Fibroblast of skin of abdomen (primary cell): ENCODE data around the gene TRIM63.

ENCODE experiments used
- DNase-seq: peaks from one replicate; pipeline ENCODE4 v3.0.0-alpha.2; 2013

The TRIM63 gene

GRCh38 chr1:26084091-26084561 is 16.7 kb upstream of the TRIM63 start:
- no peak for DNase-seq

DNA sequence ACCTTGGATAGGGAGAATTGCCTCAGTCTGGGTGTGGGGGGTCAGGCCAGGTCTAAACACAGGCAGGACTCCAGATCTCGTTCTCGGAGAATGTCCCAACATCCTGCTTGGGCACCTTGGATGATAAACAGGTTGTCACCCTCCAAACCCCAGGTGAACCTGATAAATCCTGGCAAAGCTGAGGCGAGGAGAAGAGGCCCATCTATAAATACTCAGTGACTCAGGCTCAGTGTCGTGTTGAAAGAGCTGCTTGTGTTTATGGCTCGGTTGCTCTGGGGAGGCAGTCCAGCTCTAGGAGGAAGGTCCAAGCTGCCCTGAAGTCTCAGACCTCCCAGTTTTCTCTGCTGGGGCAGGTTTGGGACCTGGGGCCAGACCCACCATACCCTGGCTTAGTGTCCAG is 15.8 kb upstream of the TRIM63 start:
- no peak for DNase-seq

DNA sequence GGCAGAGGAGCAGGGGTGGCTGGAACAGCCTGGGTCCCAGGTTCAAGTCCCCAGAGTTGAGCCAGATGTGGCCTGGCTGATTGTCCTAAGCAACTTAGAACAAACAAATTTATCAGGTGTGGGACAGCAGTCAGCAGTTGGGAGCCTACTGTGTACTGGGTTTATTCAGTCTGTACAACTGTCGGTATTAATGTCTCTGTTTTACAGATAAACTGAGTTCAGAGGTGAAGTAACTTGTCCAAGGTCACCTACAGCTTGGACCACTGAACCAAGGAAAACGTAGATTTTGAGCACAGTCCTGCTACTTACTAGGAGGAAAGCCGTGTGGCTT is 14.6 kb upstream of the TRIM63 start:
- DNase-seq = no peak

DNA sequence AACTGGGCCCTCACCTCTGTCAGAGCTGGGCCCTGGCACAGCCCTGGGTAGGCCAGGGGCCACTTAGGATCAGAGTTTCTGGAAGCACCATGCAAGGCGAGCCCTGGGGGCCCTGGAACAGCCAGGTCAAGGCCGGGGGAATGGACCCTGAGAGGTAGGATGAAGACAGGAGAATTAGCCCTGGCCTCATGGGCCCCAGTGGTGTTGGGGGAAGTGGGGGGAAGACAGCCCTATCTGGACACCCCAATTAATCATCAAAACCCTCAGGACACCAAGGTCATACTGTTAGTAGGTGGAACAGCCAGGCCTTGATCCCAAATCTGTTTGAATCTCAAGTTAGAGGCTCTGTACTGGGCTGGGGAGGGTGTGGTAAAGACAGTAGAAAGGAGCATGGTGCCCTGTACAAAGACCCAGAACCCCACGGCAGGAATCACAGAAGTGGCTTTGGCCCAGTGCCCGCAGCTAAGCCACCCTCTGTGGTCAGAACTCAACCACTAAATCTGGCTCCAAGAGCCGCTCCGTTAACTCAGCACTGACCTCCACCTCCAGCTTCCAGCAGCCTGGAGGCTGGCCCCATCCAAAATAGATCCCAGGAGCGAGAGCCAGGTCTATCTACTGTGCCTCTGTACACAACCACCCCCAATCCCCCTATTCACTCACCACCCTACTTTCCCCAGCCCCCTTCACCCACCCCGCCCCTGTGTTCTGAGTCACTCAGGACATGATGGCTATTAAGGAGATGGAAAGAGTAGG is 14.0 kb upstream of the TRIM63 start:
- no peak for DNase-seq

- DNase-seq = no peak
Observed at GRCh38 chr1:26079960-26080814, 12.8 kb upstream of the TRIM63 start.

GRCh38 chr1:26079178-26079563 is 11.7 kb upstream of the TRIM63 start:
- DNase-seq = no peak

GRCh38 chr1:26078286-26079177 is 11.1 kb upstream of the TRIM63 start:
- no peak for DNase-seq

DNA sequence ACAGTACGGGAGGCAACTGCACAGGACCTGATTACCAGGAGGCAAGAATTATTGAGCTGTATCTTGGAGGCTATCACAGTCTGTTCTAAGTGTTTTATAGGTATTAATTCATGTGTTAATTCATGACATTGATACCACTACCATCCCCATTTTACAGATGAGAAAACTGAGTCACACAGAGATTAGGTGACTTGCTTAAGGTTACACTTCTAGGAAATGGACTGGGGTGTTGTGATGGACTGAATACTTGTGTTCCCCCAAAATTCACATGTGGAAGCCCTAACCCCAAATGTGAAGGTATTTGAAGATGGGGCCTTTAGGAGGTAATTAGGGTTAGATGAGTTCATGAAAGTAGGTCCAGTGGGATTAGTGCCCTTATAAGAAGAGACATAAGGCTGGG is 10.1 kb upstream of the TRIM63 start:
- DNase-seq = no peak

GRCh38 chr1:26075421-26076144 is 8.2 kb upstream of the TRIM63 start:
- DNase-seq = no peak

GRCh38 chr1:26072305-26072704 is 4.9 kb upstream of the TRIM63 start:
- DNase-seq = no peak

- DNase-seq = no peak
Observed at GRCh38 chr1:26070963-26071342, 3.5 kb upstream of the TRIM63 start.

GRCh38 chr1:26070296-26070962 is 3.0 kb upstream of the TRIM63 start:
- no peak for DNase-seq

DNA sequence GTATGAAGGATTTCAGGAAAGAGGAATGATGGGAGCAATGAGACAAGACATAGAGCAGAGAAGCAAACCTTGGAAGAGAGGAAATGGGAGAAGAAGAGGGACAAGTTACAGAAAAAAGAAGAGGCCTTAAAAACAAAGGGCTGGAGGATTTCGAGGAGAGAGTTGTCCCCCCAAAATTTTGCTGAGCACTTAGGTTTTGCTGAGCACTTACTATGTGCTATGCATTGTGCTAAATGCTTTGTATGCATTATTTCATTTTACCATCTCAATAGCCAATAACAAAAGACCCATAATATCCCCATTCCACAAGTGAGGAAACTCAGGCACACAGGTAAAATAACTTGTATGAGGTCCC is 2.5 kb upstream of the TRIM63 start:
- no peak for DNase-seq

DNA sequence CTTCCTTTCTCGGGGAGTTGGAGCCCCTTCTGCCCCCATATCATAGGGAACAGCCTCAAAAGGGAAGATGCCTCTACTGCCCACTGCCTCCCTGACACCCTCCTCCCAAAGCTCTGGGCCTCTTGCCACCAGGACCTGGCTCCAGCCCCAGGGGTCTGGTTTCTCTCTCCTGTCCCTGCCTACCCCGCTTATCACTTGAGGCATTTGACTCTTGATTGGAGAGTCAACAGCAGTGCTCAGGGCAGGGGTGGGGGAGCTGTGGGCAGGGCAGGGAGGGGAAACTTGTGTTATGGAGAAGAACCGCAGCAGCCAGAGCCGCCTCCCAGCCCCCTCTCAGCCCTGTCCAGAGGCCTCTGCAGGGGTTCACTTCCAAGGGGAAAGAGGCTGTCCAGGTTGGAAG is 573 bp downstream of the TRIM63 start:
- no peak for DNase-seq

DNA sequence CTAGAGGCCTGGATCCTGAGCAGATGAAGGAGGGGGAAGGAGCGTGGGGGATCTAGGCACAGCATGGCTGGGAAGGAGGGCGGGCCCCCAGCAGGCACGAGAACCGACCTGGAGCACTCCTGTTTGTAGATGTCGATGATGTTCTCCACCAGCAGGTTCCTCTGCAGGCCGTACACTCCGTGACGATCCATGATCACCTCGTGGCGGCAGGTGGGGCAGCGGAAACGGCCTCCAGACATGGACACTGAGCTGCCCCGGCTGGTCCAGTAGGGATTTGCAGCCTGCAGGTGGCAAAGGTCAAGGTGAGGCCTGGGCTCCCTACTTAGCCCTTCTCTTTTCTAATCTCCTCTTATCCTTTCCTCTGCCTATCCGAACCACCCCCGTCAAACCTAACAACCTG is 1.3 kb downstream of the TRIM63 start:
- no peak for DNase-seq

GRCh38 chr1:26064553-26064952 is 2.9 kb downstream of the TRIM63 start:
- no peak for DNase-seq

- no peak for DNase-seq
Observed at GRCh38 chr1:26060832-26061574, 6.4 kb downstream of the TRIM63 start.

DNA sequence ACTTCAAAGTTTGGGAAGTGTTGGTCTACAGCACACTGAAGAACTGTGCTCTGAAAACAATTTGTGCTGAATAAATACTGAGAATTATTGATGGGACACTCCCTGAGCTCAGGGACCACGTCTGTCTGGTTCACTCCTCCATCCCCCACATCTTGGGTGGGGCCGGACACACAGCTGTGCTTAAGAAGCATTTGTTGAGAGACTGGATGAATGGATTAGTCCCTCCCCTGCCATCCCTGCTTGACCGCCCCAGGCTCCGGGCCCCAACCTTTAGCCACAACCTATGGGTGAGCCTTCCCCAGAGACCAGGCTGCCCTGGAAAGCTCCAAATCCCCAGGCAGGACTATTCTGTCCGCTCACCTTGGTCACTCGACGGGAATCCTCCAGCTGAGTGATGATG is 7.5 kb downstream of the TRIM63 start:
- DNase-seq = no peak

DNA sequence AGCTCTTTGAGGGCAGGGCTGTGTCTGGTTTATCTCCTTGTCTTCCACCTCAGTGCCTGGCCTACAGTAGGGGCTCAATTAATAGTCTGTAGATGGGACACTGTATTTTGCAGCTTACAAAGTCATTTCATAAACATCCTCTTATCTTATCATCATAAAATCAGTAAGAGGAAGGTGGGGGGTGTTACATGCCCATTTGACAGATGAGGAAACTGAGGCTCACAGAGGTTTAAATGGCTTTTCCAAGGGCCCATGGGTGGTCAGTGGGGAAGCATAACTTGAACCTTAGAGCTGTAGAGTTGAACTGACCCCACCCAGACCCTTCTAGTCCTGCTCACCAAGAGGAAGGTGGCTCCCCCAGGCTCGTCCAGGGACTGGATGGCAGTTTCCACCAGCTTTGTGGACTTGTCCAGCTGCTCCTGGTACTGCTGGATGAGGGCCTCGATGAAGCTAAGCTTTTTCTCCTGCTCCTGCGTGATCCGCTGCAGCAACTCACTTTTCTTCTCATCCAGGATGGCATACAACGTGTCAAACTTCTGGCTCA is 9.3 kb downstream of the TRIM63 start:
- DNase-seq = no peak

DNA sequence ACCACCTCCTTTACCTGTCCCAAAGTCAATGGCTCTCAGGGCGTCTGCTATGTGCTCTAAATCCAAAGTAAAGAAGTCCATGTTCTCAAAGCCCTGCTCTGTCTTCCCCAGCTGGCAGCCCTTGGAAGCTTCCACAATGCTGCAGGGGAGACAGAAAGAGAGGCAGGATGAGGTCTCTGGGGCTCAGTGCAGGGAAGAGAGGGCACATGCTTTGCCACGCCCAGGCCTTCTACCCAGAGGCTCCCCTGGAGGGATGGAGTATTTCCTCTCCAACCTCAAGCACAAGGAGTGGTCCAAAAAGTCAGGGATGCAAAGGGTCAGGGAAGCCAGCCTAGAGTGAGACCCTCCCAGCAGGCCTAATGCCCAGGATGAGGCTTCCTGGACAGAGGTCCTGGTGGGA is 10.2 kb downstream of the TRIM63 start:
- DNase-seq = no peak

DNA sequence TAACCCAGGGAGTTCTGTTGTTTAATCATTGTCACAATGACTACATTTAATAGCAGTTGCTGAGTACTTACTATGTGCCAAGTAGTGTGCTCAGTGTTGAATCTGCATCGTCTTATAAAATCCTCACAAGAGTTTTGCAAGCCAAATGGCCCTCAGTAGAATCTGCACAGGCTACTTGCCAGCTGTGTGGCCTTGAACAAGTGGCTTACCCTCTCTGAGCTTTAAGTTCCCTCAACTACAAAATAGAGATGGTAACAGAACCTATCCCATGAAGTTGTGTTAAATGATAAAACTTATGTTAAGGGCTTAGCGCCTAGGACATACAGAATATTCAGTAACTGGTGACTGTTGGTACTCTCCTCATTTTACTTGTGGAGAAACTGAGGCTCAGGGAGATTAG is 12.4 kb downstream of the TRIM63 start:
- no peak for DNase-seq
